Measurements from ENCODE around the gene ACY1. TPM values are rescaled to one million over a fixed set of nuclear protein-coding genes. Genes with fewer than 3 reads are reported as not detected.

The ACY1 gene
- total RNA-seq, 1 experiment from 2014 or later: 62.6 TPM

DNA sequence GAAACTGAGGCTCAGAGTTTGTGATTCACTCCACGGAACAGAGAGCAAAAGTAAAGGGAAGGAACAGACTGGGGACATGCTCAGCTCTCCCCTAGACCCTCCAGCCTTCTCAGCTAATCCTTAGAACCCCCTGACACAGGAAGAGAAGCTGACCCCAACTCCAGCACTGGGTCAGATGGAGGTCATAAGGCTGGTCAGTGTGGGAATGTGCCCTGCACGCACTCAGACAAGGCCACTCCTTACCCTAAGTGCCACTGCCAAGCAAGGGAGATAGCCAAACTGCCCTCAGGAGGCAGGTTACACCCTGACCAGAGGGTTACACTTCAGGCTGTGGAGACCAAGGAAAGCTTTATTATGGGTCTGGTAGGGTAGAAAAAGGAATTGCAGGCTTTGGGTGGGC is 11.2 kb downstream of the ACY1 start:
- H2BK12ac ChIP-seq (ENCODE audit: insufficient read length, low read depth, low read length): no peak overlapping the region
- peak overlapping the region; percentile 93 for H4K5ac ChIP-seq (ENCODE audit: insufficient read length, low read depth, low read length)
- Mint-ChIP-seq H3K27ac (peak overlapping the region; percentile 99 to 100 (median 100); a peak in 6 of 7 replicates), H3K9me3 (no peaks in the 10 kb centered on the region; a peak in 1 of 5 replicates), H3K27me3 (ENCODE audit: low read depth) (peaks cover 1% of the 10 kb centered on the region), H3K36me3 (ENCODE audit: insufficient read depth in 1 of 3, low read depth in 3 of 3) (peaks cover 40 to 47% (median 46%) of the 10 kb centered on the region in 3 experiments), H3K4me3 (peak overlapping the region; percentile 100), H3K4me1 (peaks cover 18 to 32% of the 10 kb centered on the region in 2 experiments)
- no peak overlapping the region for H2AFZ ChIP-seq (ENCODE audit: low read length)
- H3K27ac ChIP-seq (ENCODE audit: insufficient read length, low read depth, low read length): peak overlapping the region; percentile 65
- H3K79me1 ChIP-seq (ENCODE audit: insufficient read depth, low read depth, low read length, poor library complexity, severe bottlenecking): peaks cover 7% of the 10 kb centered on the region
- H3K27me3 ChIP-seq (ENCODE audit: insufficient read depth, low read length): no peaks in the 10 kb centered on the region
- H3K14ac ChIP-seq (ENCODE audit: insufficient read depth, low read length): 0 out of 2 replicates have a peak overlapping the region, but pooled peaks have one; percentile 43
- H3K56ac ChIP-seq (ENCODE audit: insufficient read length, low read depth, low read length): no peak overlapping the region
- peak overlapping the region; percentile 100 for H3K9ac ChIP-seq (ENCODE audit: extremely low read depth, insufficient read length, low read length)
- no peak overlapping the region for H3K4ac ChIP-seq (ENCODE audit: low read depth, low read length)
- no peak overlapping the region for H3K23ac ChIP-seq (ENCODE audit: insufficient read length, low read depth, low read length)
- no peak overlapping the region for H2BK5ac ChIP-seq (ENCODE audit: insufficient read length, low read length)
- H3K18ac ChIP-seq (ENCODE audit: insufficient read length, low read depth, low read length): peak overlapping the region; percentile 30
- DNase-seq: no peak
- TF ChIP-seq, protein P1, sequence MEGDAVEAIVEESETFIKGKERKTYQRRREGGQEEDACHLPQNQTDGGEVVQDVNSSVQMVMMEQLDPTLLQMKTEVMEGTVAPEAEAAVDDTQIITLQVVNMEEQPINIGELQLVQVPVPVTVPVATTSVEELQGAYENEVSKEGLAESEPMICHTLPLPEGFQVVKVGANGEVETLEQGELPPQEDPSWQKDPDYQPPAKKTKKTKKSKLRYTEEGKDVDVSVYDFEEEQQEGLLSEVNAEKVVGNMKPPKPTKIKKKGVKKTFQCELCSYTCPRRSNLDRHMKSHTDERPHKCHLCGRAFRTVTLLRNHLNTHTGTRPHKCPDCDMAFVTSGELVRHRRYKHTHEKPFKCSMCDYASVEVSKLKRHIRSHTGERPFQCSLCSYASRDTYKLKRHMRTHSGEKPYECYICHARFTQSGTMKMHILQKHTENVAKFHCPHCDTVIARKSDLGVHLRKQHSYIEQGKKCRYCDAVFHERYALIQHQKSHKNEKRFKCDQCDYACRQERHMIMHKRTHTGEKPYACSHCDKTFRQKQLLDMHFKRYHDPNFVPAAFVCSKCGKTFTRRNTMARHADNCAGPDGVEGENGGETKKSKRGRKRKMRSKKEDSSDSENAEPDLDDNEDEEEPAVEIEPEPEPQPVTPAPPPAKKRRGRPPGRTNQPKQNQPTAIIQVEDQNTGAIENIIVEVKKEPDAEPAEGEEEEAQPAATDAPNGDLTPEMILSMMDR (conservative IDR thresholded peaks at IDR 0.05): no peak
- no peak overlapping the region for H4K91ac ChIP-seq (ENCODE audit: insufficient read length, low read depth, low read length)
- H2BK20ac ChIP-seq (ENCODE audit: low read depth, low read length, poor library complexity, severe bottlenecking): no peak overlapping the region
- H3K79me2 ChIP-seq (ENCODE audit: insufficient read depth, low read length): peaks cover 10% of the 10 kb centered on the region; the same call in 1 of the 2 replicates
- no peak overlapping the region for H3T11ph ChIP-seq (ENCODE audit: low read length)
- peak overlapping the region; percentile 82 for H3K4me2 ChIP-seq (ENCODE audit: insufficient read depth, insufficient read length, low read length)
- H3K23me2 ChIP-seq (ENCODE audit: insufficient read length, low read depth, low read length, poor library complexity, severe bottlenecking): peaks cover 11% of the 10 kb centered on the region
- peaks cover 2% of the 10 kb centered on the region for H4K20me1 ChIP-seq (ENCODE audit: control insufficient read depth, insufficient read depth, insufficient read length)
- no peaks in the 10 kb centered on the region for H3K9me3 ChIP-seq (ENCODE audit: control insufficient read depth, low read depth, low read length)
- no peak overlapping the region for H2BK120ac ChIP-seq (ENCODE audit: low read depth, low read length, poor library complexity, severe bottlenecking)
- peak overlapping the region; percentile 58 for H2AK5ac ChIP-seq (ENCODE audit: insufficient read length, low read length)
- H3K4me1 ChIP-seq (ENCODE audit: insufficient read depth, low read length): peaks cover 7% of the 10 kb centered on the region
- H4K8ac ChIP-seq (replicated peaks; ENCODE audit: insufficient read length, low read depth, low read length): peak overlapping the region; percentile 95
- no peak overlapping the region for H2BK15ac ChIP-seq (ENCODE audit: low read depth, low read length)
- WGBS (ENCODE audit: extremely low coverage, insufficient read length, low lambda C conversion rate): no CpG with 5 or more reads among the region's 2 CpGs

Measured in H9 (cell line).